ENCODE data around the gene UTP4.

Gene UTP4

DNA sequence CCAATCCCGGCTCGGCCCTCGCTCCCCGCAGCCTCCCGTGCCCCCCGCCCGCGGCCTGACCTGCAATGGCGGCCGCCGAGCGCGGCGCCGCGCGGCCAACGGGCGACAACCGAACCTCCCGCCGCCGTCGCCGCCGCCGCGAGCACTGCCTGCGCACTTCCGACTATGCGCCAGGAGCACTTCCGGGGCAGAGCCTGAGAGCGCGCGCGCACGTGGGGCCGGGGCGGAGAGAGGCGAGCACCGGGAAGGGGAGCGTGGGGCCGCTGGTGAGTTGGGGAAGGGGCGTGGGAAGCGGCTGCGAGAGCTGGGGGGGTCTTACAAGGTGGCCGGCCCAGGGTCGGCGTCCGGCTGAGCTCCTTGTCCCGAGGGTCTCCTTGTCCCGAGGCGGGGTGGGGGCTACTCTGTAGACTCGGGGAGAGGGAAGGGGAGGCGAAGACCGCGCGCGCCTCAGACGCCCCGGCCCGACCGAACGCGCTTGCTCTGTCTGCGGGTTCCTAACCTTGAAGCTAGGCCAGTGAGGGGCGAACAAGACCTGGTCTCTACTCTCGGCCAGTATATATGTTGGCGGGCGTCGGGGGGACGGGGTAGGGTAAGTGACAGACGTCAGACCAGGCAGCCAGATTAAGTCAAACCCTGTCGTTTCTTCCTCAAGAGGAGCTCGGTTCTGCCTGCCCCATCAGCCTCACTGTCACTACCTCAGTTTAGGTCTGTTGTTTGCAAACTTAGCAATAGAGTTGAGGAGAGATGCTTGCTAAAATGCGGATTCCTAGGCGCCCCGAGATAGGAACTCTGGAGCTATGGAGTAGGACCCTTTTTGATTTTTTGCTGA lies at the start of gene UTP4, which contains the start of gene CHTF8:
Gene UTP4 (plus strand): TSS at position 226 of the 829 bp plus-strand sequence. CDS start 811 bp downstream, outside the sequence.
Gene CHTF8 (minus strand): TSS at position 165 of the 829 bp plus-strand sequence. CDS start 11,130 bp downstream, outside the sequence.
- no peak for FAIRE-seq

DNA sequence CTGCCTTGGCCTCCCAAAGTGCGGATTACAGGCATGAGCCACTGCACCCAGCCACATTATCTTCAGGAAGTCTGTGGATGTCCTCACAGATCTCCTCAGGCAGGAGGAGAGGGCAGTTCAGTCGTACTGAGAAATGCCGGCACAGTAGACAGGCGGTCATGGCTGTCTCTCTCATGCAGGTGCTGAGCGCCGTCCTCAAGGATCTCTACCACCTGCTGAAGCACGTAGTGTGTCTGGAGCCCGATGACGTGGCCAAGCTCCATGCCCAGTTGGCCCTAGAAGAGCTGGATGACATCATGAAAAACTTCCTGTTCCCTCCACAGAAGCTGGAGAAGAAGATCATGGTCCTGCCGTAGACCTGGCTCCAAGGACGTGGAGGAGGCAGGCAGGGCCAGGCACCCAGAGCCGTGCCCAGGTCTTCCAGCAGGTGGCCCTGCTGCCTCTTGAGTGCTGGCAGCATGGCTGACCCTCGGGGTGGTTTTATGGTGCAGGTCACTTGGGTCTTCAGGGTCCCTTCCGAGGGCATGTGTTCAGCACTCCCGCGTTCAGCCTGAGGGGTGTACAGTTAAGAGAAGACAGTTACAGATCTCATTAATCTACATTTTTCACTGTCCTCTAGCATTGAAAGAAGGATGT lies 49.0 kb upstream of the UTP4 start:
- no peak for FAIRE-seq

DNA sequence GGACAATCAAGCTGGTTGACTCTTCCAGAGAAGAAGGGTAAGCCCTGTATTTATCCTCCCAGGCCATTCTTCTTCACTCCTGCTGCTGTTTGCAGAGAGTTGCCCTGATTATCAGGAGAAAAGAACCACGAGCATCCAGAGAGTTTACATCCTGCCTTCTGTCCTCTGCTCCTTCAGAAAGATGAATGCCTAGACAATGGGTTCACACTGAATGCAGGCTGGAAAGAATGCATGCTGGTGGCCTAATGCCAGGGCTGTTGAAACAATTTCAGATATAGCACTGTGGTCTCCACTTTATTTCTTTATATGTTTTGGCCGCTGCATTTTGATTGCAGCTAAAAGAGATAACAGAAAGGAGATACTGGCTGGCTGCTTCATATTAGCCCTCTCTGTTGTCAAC lies 48.2 kb upstream of the UTP4 start:
- FAIRE-seq, result no peak

DNA sequence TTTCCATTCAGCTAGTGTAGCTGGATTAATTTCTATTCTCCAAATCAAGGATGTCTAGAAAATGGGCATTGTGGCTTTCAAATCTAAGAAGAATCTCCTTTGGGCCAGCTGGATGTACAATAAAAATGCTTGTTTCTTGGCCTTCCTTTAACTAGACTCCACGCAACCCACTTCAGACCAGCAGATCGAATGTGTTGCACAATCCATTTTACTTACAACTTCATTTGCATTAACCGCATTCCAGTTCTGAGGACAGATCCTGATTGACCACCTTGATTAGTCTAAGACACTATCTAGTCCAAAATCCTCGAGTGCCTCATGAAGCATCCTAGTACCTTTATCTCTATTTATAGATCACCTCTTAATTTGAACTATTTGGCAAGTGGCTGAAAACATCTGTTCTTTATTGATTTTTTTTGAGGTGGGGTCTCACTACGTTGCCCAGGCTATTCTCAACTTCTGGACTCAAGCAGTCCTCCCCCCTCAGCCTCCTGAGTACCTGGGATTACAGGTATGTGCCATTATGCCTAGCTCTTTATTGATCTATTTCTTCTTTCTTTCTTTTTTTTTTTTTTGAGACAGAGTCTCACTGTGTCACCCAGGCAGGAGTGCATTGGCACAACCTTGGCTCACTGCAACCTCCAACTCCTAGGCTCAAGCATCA lies 47.3 kb upstream of the UTP4 start:
- FAIRE-seq, result no peak

DNA sequence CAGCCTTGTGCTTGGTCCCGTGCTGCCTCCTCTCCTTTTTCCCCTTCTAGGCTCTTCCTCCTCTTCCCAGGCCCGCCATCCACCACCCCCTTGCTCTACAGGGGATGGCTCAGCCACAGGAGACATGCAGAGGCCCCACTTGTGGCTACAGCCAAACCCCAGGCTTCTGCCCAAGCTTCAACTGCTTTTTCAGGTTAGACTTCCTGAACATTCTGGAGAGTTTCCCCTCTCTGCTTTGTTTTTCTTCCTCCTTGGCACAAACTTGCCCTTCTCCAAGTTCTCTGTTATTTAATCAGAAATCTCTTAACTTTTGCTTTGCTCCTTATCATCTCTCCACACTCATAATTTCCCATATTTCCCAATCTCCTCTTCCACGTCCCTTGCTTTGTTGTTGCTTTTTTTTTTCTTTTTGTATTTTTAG lies 45.3 kb upstream of the UTP4 start:
- FAIRE-seq, result no peak

DNA sequence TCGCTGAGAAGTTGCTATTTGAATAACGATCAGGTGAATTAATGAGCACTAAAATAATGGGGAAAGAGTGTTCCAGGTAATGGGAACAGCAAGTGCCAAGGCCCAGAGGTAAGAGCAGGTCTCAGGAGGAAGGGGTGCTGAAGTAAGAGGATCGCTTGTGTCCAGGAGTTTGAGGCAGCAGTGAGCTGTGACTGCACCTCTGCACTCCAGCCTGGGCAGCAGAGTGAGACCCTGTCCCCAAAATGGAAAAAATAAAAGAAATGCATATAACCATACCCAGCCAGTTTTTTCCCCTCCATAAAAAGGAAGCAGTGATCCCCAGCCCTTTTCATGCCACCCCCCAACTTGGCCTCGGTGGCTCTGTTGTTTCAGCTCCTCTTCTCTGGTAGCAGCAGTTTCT lies 43.8 kb upstream of the UTP4 start:
- FAIRE-seq, result no peak

DNA sequence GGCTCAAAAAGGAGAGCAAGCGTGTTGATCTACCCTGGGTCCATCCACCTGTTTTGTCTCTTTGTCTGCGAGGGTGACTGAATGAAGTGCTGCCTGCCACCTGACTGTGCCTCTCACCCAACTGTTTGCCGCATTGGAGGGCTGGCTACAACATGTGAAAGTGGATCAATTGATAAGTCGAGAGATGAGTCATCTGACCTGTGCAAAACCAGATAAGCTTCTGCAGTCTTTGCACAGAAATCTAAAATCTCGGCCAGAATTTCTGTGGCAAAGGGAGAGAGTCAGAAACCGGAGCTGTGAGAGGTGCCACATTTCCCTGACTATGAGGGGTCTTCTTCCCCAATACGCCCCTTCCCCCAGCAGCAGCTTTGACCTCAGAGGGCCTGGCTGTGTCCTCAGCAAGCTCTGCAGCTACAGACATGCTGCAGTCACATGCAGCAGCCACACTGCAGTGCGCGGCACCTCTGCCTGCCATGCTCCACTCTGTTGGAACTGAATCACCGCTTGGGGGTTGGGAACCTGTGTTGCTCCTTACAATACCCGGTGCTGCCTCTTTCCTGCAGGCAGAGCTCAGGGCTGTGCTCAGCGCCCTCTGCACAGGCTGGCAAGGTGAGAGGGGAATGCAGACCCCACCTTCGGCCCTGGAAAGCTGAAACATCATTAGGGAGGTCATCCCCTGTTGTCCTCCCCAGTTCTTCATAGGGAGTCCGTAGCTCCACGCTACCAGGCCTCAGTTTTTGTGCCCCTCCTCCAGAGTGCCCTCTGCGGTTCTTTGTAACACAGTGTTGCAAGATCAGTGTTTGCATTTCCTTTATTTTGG lies 43.1 kb upstream of the UTP4 start:
- no peak for FAIRE-seq

DNA sequence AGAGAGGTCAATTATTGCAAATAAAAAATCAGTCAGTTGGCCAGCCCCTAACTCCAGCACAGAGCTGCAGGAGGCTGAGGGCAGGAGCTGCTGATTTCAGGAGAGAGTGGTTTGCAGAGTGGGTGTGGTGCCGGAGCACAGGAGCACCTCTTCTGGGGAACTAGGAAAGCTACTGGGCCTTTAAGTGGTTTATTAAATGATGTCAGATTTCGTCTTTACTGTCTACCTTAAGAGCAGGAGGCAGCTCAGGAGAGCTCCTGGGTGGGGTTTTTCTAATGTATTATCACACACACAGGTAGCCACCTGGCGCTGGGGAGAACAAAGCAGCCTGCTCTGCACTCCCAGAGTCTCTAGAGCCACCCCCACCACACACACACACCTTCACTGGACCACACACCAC lies 38.5 kb upstream of the UTP4 start:
- FAIRE-seq, result no peak

DNA sequence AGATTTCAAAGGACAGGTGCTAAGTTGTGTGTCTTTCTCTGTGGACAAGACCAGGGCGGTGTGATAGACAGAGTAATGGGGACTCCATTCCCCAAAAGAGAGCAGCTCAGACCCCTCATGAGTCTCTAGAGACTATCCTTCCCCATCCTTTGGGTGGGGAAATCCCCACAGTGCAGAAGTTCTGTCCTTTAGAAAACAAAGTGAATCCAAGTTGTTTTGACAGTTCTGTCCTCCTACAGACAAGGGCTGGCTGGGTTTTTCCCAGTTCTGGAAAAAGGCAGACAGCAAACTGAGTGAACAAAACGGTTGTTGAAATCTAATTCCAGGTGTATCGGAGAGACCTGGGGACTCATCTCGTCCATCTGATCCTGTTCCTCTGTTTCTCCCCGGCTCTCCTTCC lies 37.9 kb upstream of the UTP4 start:
- no peak for FAIRE-seq

DNA sequence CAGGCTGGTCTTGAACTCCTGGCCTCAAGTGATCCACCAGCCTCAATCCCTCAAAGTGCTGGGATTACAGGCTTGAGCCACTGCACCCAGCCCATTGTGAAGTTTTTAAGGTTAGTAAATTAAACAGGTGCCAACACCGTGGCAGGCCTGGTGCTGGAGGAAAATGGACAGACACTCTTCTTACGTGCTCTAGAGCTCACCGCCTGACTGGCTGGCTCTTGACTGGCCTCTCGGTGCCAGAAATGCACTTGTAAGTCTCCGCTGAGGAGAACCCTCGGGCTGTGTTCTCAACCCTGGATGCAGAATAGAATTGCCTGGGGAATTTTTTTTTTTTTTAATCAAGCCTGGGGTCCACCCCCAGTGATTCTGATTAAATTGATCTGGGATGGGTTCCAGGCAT lies 37.3 kb upstream of the UTP4 start:
- no peak for FAIRE-seq

DNA sequence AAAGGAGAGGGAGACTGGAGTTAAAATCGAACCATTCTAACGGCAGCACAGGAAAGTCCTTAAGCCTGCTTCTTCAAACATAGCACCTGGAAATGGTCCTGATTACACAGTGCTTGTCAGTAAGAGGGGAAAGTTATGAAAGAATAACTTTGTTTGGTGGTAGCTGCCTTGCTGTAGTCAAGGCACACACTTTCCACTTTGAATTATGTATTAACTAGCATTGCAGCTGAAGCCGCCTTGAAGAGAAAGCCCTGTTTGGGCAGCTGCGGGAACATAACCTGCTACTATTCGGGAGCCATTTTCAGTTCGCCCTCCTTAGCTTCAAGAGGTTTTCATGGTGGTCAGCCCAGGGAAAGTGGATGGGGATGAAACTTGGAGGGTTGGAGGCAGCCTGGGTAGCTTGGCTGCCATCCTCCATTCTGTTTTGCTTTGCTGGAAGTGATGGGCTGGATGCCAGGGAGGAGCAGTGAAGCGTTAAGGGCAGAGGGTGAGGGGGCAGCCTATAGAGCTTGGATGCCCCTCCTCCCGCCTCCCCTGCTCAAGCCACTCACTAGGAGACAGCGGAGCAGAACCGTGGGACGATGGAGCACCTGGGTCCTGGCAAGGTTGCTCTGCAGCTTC lies 32.3 kb upstream of the UTP4 start:
- no peak for FAIRE-seq

DNA sequence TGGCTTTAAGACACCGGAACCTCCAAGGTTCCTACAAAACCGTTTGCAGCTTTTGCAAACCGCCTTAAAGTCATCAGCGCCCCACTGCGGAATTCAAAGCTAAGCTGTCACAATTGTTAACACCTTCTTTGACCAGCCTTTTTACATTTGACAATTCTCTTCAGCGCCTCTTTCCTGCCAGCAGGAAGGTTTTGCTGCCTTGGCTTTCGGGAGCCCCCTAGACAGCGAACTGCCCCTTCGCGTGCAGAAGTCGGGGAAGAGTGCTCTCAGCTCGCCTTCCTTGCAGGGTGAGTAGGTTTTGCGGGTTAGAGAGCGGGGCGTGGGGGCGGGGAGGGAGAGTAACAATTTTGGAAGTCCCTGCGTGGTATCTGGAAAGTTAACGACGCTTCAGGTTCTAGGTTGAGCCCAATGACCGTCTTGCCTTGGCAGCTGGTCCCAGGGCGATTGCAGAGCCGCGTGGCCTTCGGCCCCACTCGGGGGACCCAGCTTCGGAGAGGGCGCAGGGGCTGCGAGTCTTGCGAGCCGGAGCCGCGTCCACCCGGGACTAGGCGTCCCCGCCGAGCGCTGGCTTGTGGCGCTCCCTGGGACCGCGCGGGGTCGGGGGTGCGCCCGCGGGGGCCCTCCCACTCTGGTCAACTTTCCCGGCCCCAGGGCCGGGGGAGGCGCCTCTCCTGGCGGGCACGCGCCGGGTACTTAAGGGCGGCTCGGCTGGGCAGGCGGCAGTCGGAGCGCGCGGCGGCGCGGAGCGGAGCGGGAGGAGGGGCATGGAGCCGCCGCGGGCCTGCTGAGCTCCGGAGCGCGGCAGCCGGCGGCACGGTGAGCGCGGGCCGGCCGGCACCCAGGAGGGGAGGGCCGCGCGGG lies 26.7 kb upstream of the UTP4 start, which contains the start of gene HAS3:
Gene HAS3 (plus strand): TSS at position 153 of the 861 bp plus-strand sequence. CDS start 3,743 bp downstream, outside the sequence.
- FAIRE-seq, result no peak

DNA sequence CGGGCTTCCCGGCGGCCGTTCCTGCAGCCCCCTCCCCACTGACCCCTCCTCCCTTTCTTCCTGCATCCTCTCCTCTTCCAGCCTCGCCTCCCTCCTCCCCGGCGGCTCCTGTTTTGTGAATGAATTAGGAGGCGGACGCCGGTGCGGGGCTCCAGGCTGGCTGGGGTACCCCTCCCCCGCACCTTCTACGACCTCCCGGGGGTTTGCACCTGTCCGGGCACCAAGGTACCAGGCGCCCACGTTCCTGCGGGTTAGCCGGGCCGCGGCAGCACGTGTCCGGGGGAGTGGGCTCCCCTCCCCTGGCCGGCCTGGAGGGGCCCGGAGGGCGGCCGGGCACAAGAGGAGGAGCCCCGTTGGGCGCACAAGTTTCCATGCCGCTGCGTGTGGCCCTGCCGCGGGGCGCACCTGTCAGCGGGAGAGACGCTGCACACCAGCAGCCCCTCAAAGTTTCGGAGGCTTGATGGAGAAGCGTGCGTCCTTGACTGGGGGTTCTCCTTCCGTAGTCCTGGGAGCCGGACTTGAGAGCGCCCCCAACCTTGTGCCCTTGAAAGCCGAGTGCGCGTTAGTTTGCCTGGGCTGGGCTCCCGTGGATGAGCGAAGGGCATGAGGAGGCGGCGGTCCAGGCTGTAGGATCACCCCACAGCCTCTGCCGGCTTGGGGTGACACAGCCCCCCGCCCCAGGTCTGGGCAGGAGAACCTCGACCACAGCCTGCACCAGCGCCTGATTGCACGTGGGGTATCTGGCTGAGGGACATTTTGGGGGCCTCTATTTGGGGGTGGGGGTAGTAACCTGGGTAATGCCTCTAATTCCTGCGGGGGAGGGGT lies 25.7 kb upstream of the UTP4 start:
- FAIRE-seq, result no peak

DNA sequence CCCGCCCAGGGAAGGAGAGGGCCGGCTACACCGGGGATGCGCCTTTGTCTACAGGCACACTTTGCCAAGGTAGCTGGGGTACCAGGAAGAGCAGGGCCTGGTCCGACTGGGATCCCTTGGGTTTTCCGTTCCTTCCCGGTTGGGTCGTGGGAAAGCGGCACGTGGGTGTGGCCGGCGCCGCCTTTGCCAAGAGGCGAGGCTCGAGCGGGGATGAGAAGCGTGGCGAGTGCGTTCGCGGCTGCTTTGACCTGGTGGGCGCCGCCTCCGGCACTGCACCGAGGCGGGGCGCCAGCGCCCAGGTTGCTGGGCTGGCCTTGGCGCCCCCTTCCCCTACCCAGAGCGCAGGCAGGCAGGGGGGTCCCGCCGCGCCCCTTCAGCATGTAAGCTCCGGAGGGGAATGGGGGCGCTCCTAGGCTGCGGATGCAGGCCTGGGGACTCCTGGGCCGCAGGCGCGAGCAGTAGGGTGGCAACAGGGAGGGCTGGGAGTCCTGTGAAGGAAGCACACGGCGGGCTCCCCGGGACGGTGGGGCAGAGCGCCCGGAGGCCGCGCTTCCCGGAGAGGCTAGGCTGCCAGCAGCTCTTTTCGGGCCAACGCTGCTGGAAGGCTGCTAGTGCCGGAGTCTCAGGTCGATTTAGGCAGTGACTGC lies 25.0 kb upstream of the UTP4 start:
- no peak for FAIRE-seq

DNA sequence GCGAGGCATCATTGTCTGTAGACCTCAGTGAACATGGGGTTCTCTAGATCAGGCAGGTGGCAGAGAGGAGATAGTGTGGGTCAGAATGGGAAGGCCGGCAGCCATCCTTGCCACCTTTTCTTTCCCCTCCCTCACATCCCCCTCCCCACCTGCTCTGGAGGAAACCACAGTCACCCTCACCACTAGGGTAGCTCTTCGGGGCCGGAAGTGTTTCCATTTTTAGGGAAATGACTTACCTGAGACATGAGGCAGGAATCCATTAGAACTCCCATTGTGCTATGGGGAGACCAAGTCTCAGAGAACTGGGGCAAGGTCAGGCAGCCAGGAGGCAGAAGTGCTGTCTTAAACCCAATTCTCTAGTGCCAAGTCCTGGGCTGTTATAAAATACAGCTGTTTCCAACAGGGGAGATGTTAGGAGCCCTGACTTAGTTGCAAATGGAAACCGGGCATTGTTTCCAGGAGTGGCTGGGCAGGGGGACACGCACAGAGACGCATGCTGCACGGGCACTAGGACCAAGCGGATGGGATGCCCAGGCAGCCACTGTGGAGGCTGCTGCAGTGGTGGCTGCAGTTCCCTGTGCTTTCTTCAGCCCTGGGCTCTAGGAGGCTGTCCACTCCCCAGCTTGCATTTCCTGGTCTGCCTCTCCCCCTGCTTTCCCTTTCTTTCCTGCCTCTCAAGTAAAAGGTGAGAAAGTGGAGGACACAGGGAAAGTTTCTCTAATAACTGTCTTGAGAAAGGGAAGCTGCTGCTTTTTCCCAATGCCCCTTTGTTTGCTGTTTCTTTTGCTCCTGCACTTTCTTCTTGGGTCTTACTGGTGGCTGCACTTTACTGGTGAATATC lies 24.2 kb upstream of the UTP4 start:
- no peak for FAIRE-seq

DNA sequence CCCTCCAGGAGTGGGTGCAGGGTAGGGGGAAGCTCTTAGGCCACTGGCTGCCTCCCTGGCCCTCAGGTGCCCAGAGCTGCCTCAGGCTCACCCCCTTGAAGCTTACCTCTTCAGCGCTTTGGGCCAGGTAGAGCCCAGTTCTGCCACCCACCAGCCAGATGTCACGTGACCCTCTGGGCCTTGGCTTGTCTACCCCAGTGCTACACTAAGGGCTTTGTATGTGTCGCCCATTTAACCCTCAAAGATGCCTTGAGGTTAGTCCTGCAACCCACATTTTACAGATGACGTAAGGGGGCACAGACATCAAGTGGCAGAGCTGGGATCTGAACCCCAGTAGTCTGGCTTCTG lies 23.6 kb upstream of the UTP4 start:
- no peak for FAIRE-seq

DNA sequence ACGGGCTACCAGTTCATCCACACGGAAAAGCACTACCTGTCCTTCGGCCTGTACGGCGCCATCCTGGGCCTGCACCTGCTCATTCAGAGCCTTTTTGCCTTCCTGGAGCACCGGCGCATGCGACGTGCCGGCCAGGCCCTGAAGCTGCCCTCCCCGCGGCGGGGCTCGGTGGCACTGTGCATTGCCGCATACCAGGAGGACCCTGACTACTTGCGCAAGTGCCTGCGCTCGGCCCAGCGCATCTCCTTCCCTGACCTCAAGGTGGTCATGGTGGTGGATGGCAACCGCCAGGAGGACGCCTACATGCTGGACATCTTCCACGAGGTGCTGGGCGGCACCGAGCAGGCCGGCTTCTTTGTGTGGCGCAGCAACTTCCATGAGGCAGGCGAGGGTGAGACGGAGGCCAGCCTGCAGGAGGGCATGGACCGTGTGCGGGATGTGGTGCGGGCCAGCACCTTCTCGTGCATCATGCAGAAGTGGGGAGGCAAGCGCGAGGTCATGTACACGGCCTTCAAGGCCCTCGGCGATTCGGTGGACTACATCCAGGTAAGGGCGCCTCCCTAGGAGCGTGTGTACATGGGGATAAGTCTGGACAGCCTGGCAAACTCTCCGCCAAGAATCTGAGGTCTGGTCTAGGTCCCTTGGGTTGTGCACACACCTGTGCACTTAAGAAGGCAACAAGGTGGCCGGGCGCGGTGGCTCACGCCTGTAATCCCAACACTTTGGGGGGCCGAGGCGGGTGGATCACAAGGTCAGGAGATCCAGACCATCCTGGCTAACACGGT lies 22.8 kb upstream of the UTP4 start:
- no peak for FAIRE-seq

DNA sequence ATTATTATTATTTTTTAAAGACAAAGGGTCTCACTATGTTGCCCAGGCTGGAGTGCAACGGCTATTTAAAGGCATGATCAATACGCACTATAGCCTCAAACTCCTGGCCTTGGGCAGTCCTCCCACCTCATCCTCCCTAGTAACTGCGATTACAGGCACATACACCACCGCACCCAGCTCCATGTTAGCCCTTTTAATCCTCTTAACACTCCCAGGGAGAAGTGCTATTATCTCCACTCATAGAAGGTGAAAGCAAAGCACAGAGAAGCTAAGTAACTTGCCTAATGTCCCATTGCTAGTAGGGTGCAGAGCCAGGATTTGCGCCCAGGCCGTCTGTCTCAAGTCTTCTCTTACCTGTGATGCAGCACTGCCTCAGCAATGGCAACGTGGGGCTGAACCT lies 22.0 kb upstream of the UTP4 start:
- no peak for FAIRE-seq

Data from TTC549 (cell line).